ENCODE results near the gene PIP4K2A.

Gene PIP4K2A

DNA sequence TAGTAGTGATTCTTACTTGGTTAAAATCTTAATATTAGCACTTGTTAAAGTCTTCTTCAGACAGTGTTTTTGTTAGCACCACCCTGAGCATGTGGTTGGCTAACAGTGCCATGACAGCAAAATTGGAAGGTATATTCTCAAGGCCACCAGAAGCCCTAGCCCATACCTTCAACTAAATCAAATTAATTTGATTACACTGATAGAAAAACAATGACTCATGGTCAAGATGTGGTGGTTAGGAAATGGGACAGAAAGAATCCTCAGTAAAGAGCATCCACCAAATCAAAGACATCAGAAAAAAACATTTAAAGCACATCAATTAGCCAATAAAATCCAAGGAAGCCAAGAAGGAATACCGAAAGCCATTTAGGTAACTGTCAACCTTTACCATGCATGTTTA is 75.5 kb downstream of the PIP4K2A start:
- no peak for DNase-seq (ENCODE audit: low spot score)

DNA sequence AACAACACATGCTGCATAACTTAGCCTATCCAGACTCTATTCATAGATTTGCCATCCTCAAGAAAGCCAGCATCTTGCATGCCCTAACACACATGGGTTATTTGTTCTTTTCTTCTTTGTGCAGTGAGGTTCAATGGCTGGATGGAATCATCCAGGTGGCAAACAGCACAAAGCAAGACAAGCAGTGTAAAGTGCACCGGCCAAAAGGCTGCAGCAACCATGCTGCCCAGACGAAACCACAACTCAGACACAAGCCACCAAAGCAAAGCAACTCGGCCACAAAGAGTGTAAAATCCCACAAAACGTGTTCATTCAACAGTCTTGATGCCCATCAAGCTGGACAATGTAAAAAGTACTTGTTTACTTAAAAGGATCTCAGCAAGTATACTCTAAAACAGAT is 76.9 kb downstream of the PIP4K2A start:
- DNase-seq (ENCODE audit: low spot score), result no peak

DNA sequence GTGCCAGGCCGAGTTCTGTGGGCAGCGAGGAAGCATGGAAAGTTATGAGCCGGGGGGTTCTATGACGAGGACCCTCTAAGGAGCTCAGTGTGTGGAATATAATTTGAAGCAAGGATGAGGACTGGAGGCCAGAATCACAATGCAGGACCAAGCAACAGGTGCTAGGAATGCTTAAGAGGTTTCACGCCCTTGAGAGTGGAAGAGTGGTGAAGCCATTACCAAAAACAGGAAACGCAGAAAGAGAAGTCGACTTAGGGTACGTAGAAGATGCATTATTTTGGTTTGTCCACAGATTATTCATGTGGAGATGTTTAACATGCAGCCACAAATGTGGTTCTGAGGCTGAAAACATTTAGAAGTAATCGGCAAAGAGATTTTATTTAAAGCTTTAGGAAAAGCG is 78.7 kb downstream of the PIP4K2A start:
- DNase-seq (ENCODE audit: low spot score), result no peak

DNA sequence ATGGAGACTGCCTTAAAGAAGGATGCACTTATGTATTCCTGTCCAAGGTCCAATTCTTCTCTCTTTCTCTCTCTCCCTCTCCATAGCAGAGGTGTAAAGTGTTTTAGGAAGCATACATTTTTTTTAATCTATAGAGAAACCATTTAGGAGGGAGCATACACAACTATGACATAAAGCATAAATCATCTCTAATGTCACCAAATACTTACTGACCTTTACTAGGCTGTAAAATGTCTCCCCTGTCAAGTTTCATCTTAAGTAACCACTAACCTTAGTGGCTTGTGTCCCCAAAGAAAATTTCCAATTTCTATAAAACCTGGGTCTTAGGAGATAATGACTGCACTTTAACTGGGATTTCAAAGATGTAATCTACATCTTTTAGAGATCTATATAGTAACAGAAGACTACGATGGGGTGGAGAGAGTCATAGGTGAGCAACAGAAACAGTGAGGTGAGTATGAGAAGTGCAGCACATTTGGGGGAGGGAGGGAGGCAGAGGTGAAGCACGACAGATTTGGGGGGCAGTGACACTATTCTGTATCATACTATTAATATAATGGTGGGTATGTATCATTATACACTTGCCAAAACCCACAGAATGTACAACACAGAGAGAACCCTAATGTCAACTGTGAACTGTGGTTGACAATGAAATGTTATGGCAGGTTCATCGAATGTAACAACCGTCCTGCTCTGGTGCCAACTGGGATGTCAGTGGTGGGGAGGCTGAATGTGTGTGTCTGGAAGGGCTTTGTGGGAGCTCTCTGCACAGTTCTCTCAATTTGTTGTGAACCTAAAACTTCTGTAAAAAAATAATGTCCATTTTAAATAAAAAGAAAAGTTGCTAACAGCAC is 79.5 kb downstream of the PIP4K2A start:
- DNase-seq (ENCODE audit: low spot score), result no peak

DNA sequence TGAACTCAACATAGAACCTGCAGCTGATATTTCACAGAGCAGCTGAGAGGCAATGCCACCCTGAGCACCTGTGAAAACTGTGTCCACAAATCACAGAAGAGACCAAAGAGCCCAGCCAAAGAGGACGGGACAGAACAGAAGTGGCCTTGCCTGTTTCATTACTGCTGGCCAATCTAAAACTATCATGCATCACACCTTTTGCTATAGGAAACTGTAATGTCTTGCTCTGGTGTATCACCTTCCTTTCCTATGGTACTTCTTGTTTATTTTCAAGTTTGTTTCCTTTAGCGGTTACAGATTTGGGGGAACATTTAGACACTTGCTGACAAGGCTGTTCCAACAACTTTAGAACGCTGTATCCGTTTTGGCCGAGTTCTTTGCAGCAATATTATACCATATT is 80.3 kb downstream of the PIP4K2A start:
- no peak for DNase-seq (ENCODE audit: low spot score)

DNA sequence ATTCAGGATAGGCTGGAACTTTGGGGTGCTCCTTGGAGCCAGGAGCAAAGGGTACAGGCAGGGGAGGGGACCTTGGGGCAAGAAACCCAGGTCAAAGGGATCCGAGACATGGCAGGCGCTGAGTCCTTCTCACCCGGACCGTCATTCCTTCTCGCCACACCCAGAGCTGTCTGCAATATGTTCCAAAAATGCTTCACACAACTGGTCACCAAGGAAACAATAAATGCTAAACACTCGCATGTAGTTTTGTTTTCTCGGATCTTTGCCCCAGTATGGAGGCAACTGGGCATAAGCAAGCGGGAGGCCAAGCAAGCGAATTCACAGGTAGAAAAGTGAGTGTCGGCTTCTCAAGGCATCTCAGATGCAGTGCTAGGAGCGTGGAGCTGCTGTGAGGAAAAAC is 80.8 kb downstream of the PIP4K2A start:
- no peak for DNase-seq (ENCODE audit: low spot score)

DNA sequence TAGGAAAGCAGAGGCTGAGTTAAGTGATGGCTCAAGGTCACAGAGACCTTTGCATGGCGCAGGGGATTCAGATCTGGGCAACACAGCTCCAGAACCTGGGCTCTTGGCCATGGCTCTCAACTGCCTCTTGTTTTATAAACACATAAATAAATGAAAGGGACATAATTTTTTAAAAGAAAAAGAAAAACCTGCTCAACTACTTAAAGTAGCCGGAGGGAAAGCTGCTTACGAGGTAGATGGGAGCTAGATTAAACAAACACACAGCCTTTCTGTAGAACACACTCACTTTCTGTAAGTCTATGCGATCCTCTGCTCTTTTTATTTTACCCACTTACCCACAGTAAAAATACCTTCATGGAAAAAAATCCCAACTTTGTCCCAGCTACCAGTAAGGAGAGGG is 81.3 kb downstream of the PIP4K2A start:
- DNase-seq (ENCODE audit: low spot score), result no peak

DNA sequence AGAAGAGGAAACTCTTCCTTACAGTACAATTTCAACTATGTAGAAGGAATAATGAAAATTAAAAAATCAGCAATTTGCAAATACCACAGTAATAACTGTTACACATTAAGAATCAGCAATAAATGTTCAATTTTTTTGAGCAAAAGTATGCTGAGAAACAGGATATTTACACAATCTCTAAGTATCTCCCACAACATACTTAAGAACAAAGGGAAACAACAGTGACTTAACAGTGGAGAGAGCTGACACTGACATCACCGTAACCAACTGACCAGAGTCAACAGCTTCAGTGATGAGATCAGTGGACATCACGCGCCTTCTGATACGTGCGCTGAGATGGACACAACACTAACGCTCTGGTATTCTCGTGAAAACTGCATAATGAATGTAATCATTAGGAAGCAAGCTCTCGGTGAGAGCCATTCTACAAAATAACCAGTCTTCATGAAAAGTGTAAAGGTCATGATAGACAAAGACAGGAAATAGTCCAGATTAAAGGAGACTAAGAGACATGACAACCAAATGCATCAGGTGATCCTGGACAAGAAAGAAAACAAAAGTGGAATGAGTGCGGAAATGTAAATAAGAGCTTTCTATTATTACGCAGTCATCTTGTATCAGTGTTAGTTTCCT is 82.6 kb downstream of the PIP4K2A start:
- no peak for DNase-seq (ENCODE audit: low spot score)

DNA sequence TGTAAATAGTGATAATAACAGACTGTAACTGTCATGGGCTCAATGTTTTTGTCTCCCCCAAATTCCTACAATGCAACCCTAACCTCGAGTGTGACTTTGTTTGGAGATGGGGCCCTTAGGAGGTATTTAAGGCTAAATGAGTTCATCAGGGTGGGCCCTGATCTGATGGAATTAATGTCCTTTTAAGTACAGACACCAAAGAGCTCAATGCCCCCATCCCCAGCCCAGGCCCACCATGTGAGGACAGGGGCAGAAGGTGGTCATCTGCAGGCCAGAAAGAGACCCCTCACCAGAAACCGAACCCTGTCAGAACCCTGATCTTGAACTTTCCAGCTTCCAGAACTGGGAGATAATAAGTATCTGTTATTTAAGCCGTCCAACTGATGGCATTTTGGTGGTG is 83.2 kb downstream of the PIP4K2A start:
- no peak for DNase-seq (ENCODE audit: low spot score)

DNA sequence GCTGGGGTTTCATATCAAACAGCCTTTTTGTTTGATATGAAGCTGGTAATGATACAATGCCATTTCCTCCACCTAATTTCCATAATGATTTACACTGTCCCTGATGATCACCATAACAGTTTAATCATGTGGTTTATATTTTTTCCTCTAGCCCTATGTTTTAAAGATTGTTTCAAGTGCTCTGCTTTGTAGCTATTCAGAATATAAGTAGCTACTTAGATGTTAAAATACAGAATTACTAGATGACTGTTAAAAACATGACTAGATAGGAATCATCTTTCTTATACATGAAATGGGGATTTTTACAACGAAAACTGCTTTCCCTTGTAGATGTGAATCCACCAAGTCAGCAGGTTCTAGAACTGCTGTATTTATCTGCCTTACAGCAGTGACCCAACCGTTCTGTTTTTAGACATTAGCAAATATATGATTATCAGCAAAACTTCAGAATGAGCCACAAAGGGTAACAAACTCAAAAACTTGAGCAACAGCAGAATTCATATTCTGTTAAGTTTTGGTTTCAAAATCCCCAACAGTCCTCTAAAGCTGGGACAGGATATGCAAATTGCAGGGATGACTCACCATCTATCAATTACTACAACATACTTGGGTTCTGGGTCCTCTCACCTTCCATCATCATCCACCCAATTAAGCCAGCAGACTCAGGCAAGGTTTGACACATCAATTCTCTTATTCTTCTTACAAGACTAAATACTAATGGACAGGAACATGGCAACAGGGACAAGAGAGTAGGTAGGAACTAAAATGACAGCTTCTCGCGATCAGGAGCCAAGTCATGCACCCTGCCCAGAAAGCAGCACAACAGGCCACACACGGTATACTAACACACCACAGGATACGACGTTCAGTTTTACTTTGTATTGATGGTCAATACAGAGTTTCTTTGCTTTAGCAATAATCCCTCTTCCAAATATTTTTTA is 83.9 kb downstream of the PIP4K2A start:
- DNase-seq (ENCODE audit: low spot score), result peak; percentile 83

DNA sequence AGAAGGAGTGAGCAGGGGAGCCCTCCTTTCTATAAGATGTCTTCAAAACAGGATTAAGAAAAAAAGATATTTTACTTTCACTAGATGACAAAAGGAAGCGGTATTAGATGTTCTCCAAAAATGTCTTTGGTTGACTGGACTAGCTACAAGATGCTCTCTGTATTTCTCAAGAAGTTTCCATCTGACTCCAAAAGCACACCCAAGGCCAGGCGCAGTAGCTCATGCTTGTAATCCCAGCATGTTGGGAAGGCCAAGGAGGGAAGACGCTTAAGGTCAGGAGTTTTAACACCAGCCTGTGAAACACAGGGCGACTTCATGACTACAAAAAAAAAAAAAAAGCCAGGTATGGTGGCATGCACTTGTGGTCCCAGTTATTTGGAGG is 84.5 kb downstream of the PIP4K2A start:
- no peak for DNase-seq (ENCODE audit: low spot score)

DNA sequence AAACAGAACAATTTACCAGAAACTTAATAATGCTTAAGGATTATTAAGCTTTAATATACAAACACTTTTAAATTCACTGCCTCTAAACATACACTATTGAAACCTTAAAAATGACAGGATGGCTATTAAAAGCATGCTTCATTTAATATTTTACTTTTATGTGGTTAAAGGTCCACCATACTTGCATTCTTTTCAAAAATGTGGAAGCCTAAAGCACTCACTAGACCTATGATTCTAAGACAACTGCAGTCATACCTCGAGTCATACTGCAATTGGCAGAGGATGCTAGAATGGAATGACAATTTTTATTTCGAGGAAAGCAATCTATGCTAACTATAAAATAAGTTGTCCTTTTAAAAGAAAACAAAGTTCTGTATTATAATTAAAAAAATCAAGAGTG is 85.3 kb downstream of the PIP4K2A start:
- DNase-seq (ENCODE audit: low spot score), result no peak

DNA sequence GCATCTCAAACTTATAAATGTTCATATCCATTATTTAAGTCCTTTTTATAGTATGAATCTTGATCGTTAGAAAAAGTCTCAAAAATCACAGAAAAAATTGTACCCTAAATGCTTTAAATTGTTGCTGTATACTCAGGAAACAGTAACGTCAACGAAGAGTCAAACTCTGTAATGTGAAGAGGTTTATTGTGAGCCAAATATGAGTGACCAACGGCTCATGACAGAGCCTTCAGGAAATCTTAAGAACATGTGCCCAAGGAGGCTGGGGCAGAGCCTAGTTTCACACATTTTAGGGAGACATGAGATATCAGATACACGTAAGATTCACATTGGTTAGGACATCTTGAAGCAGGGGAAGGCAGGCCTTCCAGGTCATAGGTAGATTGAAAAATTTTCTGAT is 86.1 kb downstream of the PIP4K2A start:
- no peak for DNase-seq (ENCODE audit: low spot score)

DNA sequence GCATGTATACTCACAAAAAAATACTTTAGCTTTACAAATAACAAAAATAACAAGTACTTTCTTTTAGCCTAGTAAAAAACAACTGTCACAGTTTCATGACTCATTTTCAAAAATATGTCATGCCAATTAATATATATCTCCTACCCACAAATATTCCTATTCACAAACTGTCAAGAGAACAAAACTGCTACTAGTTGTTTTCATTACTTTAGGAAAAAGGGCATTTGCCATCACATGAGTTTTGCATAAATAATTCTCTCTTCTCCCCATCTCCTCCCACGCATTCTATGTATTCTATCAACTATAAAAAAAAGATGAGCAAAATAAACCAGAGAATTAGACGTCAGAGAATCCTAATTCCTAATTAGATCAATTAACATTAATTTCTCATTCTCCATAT is 87.6 kb downstream of the PIP4K2A start:
- no peak for DNase-seq (ENCODE audit: low spot score)

DNA sequence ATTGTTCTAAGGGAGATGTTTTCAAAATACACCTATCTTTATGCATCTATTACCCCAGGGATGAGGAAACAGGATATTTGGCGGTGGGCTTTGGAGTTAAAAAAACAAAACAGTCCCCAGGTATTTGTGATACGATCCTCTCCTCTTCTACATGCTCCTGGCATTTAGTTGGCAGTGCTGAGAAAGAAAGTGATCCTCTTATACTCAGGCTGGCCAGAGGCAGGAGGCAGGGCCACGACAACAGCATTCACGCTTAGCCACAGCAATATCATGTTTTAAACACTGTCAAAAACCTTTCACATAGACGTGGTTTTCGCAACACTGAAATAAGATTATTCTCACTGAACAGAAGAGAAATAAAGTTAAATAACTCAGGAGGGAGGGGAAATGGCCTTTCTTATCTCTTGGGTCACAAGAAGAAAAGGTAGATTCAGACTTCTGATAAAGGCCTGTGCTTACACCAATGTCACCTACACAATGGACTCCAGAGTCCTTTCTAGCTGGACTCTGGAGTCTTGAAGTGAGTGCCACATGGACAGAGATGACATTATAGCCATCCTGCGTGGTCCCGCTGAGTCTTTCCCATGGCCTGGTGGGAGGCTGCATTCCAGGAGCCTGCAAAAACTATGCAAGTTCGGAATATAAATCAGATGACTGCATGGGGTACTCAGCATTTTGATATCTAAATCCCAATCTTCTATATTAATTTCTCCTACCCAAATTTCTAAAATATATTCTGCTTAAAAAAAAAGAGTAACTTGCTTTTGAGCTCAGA is 88.7 kb downstream of the PIP4K2A start:
- DNase-seq (ENCODE audit: low spot score), result no peak

DNA sequence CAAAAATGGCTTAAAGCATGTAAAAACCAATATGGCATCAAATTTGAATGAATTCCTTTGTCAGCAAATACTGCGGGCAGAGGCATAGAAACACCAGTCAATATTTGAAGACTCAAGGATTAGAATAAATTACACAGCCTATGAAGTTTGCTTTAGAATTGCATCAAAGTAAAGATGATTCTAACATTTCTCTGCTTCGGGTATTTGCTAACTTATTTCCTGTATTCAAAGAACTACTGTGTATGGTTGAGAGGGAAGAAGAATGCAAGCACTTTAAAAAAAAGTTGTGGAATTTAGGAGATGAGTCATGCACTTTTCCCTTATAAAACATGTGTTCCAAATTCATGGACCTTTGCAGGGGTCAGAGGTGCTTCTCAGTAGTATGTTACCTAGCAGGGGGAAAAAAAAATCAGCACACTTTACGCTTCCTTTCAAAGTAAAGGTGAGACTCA is 90.1 kb downstream of the PIP4K2A start:
- DNase-seq (ENCODE audit: low spot score), result no peak

DNA sequence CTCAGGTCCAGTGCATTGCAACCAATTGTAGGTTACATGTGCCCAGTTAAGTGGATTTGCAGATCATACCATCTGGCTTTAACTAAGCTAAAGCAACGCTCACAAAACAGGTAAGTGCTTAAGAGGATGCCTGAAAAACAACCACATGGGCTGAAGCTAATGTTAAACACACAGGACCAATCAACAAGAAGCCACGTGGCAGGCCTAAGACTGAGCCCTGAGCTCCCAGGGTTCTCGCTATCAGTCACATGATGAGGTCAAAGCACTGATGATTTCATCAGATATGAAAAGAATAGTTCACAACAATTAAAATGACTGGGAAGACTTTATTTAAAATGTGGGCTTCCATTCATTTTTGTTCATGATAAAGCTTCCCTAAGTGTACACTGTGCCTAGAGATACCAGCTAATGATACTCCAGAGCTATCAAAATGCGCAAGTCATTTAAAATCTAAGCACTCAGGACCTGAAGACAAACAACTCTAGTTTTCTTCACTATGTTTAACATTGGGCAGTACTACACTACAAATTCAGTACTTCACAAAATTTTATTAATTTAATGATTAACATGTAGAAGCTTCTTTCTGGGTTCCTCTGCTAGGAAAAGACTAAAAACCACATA is 90.6 kb downstream of the PIP4K2A start:
- DNase-seq (ENCODE audit: low spot score), result peak; percentile 42

DNA sequence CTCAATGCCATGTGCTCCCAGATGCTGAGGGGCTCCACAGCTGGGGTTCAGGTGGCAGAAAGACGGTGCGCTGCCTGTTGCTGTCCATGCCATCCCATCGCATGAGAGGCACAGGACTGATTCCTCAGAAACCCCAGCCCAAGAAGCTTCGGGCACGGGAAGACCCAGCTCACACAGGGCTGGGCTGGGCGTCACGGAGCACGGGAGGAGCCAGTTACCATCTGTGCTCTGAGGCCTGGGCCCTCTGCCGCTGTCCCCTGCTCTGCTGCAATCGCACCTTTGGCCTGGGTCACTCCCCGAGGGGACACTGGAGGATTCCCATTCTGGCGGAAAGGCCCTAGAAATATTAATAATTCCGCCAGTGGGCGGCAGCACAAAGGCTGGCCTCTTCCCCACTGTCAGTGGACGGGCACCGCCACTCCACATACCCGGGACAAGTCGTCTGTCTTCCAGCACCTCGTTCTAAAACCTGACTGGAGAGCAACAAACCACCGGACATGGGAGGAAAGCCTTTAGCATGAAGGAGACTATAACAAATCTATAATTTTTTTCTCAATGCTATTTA is 92.1 kb downstream of the PIP4K2A start:
- no peak for DNase-seq (ENCODE audit: low spot score)

DNA sequence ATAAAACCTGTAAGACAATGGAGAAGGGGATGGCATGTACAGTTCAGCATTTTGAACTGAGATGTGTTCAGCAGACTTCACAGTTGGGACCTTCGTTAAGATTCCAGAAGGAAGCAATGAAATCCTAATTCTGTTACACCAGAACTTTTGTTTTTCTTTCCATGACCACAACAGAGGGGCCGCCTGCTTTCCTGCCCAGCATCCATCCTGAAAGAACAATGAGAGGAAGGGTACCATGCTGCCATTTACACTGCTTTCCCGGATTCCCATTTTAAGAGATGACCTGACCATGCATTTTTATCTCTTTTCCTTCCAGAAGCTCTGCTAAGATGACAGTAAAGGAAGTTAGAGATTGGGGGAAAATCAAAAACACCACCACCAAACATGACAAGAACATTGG is 92.7 kb downstream of the PIP4K2A start:
- no peak for DNase-seq (ENCODE audit: low spot score)

DNA sequence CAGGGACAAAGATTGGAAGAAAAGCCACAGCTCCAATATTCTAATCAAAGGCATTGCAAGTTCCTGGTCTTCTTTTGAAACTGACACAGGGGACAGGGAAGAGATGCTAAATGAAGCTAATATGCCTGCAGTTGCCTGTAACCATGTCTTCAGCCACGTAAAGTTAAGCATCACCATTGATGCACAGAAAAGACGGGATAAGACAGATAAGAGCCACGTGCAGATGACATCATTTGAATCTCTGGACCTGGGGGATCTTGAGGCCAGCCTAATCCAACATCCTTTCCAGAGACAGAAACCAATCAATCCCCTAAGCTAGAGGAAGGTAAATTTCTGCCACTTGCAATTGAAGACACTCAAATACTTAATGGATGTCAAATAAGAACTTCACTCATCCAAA is 93.4 kb downstream of the PIP4K2A start:
- DNase-seq (ENCODE audit: low spot score), result no peak

All from hematopoietic multipotent progenitor cell treated with erythropoietin and hydrocortisone succinate and interleukin-3 and kit ligand, for 17 days (in vitro differentiated cells).